HEK293 (cell line): ENCODE results near the gene SCAMP2.

Experiments
- KLF10 ChIP-seq: fragments of 450-650 bp; IDR thresholded peaks from 2 replicates; pipeline ENCODE4 v1.5.1; 2018; ENCODE audit warnings: missing biosample characterization, mild to moderate bottlenecking, missing genetic modification characterization
- KLF8 ChIP-seq: fragments of 450-650 bp; formaldehyde crosslinking; IDR thresholded peaks from 2 replicates; pipeline ENCODE4 v1.5.1; 2016; ENCODE audit warnings: missing biosample characterization, missing genetic modification characterization
- TCF7L2 ChIP-seq: IDR thresholded peaks from 2 replicates; pipeline ENCODE4 v1.6.1; 2011; ENCODE audit warnings: low read depth, mild to moderate bottlenecking, inconsistent platforms, low read length, moderate library complexity, borderline replicate concordance
- TRIM28 ChIP-seq: IDR thresholded peaks from 2 replicates; pipeline ENCODE4 v1.6.1; 2011; ENCODE audit warnings: low read length, control low read depth, borderline replicate concordance
- ZFHX2 ChIP-seq: fragments of 450-650 bp; formaldehyde crosslinking; conservative IDR thresholded peaks from 2 replicates; pipeline ENCODE4 v1.5.1; 2016; ENCODE audit warnings: missing biosample characterization, missing genetic modification characterization
- ZFP69B ChIP-seq: fragments of 450-650 bp; formaldehyde crosslinking; IDR thresholded peaks from 2 replicates; pipeline ENCODE4 v1.5.1; 2016; ENCODE audit warnings: missing biosample characterization, missing genetic modification characterization
- ZNF324 ChIP-seq: fragments of 450-650 bp; formaldehyde crosslinking; IDR thresholded peaks from 2 replicates; pipeline ENCODE4 v1.5.1; 2016; ENCODE audit warnings: missing biosample characterization, missing genetic modification characterization
- ZNF394 ChIP-seq: fragments of 450-650 bp; formaldehyde crosslinking; IDR thresholded peaks from 2 replicates; pipeline ENCODE4 v1.5.1; 2016; ENCODE audit warnings: missing biosample characterization, missing genetic modification characterization, mild to moderate bottlenecking, moderate library complexity, borderline replicate concordance
- ZNF777 ChIP-seq: fragments of 450-650 bp; formaldehyde crosslinking; IDR thresholded peaks from 2 replicates; pipeline ENCODE4 v1.5.1; 2017; ENCODE audit warnings: missing biosample characterization, missing genetic modification characterization, borderline replicate concordance
- ZNF837 ChIP-seq: fragments of 450-650 bp; formaldehyde crosslinking; IDR thresholded peaks from 2 replicates; pipeline ENCODE4 v1.5.1; 2016; ENCODE audit warnings: missing biosample characterization, missing genetic modification characterization
- TF ChIP-seq, protein P1 (sequence below): fragments of 450-650 bp; formaldehyde crosslinking; IDR thresholded peaks from 2 replicates; pipeline ENCODE4 v1.5.1; 2017; ENCODE audit warnings: missing biosample characterization, missing genetic modification characterization
- TF ChIP-seq, protein P2 (sequence below): fragments of 450-650 bp; formaldehyde crosslinking; IDR thresholded peaks from 2 replicates; pipeline ENCODE4 v1.5.1; 2016; ENCODE audit warnings: missing biosample characterization, missing genetic modification characterization
- TF ChIP-seq, protein P3 (sequence below): fragments of 450-650 bp; formaldehyde crosslinking; IDR thresholded peaks from 2 replicates; pipeline ENCODE4; 2016; ENCODE audit warnings: missing biosample characterization, missing genetic modification characterization
- TF ChIP-seq, protein P4 (sequence below): fragments of 450-650 bp; formaldehyde crosslinking; conservative IDR thresholded peaks from 2 replicates; pipeline ENCODE4 v1.5.1; 2016; ENCODE audit warnings: low read depth, missing biosample characterization, missing genetic modification characterization
- TF ChIP-seq, protein P5 (sequence below): fragments of 450-650 bp; formaldehyde crosslinking; IDR thresholded peaks from 2 replicates; pipeline ENCODE4 v1.5.1; 2016; ENCODE audit warnings: missing biosample characterization, missing genetic modification characterization
- TF ChIP-seq, protein P6 (sequence below): fragments of 450-650 bp; formaldehyde crosslinking; IDR thresholded peaks from 2 replicates; pipeline ENCODE4 v1.5.1; 2016; ENCODE audit warnings: missing biosample characterization, missing genetic modification characterization, borderline replicate concordance
- TF ChIP-seq, protein P7 (sequence below): fragments of 450-650 bp; formaldehyde crosslinking; IDR thresholded peaks from 2 replicates; pipeline ENCODE4 v1.5.1; 2016; ENCODE audit warnings: missing biosample characterization, missing genetic modification characterization

SCAMP2 gene

DNA sequence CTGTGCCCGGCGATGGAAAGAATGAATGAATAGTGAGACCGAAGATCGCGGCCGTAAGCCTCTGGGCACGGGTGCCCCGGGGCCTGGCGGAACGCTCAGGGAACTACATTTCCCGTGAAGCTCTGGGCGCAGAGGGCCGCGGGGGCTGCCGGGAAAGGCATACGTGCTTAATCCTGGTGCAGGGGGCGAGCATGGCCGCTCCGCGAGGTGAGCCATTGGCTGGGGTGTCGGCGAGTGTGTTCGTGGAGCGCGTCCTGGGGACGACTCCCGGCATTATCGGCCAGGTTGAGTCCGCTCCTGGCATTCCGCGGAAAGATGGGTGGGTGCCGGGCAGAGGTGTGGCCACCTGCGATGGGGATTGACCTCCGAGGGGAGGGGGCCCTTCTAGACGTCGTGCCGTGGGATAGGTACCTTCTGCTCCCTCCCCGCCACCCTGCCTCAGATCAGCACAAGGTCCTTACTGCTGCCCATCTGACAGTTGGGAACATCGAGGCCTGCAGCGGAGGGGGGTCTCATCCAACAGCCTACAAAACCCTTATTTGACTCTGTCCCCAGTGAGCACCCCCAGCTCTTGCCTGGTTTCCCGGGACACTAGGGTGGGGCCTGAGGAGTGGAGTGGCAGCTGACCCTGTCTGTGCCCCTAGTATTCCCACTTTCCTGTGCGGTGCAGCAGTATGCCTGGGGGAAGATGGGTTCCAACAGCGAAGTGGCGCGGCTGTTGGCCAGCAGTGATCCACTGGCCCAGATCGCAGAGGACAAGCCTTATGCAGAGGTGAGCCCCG lies 16.9 kb upstream of the SCAMP2 start, which contains the start of gene MPI (continued):
- TF ChIP-seq TCF7L2 (no peak), ZNF777 (tag by site-specific recombination) (no peak; the same call in 1 of the 2 replicates), ZFHX2 (tag by site-specific recombination) (peak; percentile 34), ZNF837 (peak; percentile 73; the same call in 1 of the 2 replicates), ZFP69B (tag by site-specific recombination) (peak; percentile 88), KLF10 (tag by site-specific recombination) (peak; percentile 51), TRIM28 (no peak), ZNF394 (peak; percentile 36; the same call in 1 of the 2 replicates), ZNF324 (peak; percentile 95), KLF8 (tag by site-specific recombination) (peak; percentile 92)
- TF ChIP-seq, protein P1, sequence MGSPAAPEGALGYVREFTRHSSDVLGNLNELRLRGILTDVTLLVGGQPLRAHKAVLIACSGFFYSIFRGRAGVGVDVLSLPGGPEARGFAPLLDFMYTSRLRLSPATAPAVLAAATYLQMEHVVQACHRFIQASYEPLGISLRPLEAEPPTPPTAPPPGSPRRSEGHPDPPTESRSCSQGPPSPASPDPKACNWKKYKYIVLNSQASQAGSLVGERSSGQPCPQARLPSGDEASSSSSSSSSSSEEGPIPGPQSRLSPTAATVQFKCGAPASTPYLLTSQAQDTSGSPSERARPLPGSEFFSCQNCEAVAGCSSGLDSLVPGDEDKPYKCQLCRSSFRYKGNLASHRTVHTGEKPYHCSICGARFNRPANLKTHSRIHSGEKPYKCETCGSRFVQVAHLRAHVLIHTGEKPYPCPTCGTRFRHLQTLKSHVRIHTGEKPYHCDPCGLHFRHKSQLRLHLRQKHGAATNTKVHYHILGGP (tag by site-specific recombination): no peak
- TF ChIP-seq, protein P2, sequence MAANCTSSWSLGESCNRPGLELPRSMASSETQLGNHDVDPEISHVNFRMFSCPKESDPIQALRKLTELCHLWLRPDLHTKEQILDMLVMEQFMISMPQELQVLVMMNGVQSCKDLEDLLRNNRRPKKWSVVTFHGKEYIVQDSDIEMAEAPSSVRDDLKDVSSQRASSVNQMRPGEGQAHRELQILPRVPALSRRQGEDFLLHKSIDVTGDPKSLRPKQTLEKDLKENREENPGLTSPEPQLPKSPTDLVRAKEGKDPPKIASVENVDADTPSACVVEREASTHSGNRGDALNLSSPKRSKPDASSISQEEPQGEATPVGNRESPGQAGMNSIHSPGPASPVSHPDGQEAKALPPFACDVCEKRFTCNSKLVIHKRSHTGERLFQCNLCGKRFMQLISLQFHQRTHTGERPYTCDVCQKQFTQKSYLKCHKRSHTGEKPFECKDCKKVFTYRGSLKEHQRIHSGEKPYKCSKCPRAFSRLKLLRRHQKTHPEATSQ (tag by site-specific recombination): peak; percentile 80; the same call in 1 of the 2 replicates
- TF ChIP-seq, protein P3, sequence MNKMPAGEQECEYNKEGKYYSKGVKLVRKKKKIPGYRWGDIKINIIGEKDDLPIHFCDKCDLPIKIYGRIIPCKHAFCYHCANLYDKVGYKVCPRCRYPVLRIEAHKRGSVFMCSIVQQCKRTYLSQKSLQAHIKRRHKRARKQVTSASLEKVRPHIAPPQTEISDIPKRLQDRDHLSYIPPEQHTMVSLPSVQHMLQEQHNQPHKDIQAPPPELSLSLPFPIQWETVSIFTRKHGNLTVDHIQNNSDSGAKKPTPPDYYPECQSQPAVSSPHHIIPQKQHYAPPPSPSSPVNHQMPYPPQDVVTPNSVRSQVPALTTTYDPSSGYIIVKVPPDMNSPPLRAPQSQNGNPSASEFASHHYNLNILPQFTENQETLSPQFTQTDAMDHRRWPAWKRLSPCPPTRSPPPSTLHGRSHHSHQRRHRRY: 0 out of 2 replicates have a peak, but pooled peaks have one; percentile 54
- TF ChIP-seq, protein P4, sequence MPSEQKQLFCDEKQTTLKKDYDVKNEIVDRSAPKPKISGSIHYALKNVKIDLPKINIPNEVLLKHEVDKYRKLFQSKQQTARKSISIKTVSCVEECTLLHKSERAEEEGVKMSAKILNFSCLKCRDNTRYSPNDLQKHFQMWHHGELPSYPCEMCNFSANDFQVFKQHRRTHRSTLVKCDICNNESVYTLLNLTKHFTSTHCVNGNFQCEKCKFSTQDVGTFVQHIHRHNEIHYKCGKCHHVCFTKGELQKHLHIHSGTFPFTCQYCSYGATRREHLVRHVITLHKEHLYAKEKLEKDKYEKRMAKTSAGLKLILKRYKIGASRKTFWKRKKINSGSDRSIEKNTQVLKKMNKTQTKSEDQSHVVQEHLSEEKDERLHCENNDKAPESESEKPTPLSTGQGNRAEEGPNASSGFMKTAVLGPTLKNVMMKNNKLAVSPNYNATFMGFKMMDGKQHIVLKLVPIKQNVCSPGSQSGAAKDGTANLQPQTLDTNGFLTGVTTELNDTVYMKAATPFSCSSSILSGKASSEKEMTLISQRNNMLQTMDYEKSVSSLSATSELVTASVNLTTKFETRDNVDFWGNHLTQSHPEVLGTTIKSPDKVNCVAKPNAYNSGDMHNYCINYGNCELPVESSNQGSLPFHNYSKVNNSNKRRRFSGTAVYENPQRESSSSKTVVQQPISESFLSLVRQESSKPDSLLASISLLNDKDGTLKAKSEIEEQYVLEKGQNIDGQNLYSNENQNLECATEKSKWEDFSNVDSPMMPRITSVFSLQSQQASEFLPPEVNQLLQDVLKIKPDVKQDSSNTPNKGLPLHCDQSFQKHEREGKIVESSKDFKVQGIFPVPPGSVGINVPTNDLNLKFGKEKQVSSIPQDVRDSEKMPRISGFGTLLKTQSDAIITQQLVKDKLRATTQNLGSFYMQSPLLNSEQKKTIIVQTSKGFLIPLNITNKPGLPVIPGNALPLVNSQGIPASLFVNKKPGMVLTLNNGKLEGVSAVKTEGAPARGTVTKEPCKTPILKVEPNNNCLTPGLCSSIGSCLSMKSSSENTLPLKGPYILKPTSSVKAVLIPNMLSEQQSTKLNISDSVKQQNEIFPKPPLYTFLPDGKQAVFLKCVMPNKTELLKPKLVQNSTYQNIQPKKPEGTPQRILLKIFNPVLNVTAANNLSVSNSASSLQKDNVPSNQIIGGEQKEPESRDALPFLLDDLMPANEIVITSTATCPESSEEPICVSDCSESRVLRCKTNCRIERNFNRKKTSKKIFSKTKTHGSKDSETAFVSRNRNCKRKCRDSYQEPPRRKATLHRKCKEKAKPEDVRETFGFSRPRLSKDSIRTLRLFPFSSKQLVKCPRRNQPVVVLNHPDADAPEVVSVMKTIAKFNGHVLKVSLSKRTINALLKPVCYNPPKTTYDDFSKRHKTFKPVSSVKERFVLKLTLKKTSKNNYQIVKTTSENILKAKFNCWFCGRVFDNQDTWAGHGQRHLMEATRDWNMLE (tag by site-specific recombination): no peak; the same call in 1 of the 2 replicates
- TF ChIP-seq, protein P5, sequence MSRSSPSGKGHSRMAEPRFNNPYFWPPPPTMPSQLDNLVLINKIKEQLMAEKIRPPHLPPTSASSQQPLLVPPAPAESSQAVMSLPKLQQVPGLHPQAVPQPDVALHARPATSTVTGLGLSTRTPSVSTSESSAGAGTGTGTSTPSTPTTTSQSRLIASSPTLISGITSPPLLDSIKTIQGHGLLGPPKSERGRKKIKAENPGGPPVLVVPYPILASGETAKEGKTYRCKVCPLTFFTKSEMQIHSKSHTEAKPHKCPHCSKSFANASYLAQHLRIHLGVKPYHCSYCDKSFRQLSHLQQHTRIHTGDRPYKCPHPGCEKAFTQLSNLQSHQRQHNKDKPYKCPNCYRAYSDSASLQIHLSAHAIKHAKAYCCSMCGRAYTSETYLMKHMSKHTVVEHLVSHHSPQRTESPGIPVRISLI: no peak
- TF ChIP-seq, protein P6, sequence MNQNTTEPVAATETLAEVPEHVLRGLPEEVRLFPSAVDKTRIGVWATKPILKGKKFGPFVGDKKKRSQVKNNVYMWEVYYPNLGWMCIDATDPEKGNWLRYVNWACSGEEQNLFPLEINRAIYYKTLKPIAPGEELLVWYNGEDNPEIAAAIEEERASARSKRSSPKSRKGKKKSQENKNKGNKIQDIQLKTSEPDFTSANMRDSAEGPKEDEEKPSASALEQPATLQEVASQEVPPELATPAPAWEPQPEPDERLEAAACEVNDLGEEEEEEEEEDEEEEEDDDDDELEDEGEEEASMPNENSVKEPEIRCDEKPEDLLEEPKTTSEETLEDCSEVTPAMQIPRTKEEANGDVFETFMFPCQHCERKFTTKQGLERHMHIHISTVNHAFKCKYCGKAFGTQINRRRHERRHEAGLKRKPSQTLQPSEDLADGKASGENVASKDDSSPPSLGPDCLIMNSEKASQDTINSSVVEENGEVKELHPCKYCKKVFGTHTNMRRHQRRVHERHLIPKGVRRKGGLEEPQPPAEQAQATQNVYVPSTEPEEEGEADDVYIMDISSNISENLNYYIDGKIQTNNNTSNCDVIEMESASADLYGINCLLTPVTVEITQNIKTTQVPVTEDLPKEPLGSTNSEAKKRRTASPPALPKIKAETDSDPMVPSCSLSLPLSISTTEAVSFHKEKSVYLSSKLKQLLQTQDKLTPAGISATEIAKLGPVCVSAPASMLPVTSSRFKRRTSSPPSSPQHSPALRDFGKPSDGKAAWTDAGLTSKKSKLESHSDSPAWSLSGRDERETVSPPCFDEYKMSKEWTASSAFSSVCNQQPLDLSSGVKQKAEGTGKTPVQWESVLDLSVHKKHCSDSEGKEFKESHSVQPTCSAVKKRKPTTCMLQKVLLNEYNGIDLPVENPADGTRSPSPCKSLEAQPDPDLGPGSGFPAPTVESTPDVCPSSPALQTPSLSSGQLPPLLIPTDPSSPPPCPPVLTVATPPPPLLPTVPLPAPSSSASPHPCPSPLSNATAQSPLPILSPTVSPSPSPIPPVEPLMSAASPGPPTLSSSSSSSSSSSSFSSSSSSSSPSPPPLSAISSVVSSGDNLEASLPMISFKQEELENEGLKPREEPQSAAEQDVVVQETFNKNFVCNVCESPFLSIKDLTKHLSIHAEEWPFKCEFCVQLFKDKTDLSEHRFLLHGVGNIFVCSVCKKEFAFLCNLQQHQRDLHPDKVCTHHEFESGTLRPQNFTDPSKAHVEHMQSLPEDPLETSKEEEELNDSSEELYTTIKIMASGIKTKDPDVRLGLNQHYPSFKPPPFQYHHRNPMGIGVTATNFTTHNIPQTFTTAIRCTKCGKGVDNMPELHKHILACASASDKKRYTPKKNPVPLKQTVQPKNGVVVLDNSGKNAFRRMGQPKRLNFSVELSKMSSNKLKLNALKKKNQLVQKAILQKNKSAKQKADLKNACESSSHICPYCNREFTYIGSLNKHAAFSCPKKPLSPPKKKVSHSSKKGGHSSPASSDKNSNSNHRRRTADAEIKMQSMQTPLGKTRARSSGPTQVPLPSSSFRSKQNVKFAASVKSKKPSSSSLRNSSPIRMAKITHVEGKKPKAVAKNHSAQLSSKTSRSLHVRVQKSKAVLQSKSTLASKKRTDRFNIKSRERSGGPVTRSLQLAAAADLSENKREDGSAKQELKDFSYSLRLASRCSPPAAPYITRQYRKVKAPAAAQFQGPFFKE: peak; percentile 98
- TF ChIP-seq, protein P7, sequence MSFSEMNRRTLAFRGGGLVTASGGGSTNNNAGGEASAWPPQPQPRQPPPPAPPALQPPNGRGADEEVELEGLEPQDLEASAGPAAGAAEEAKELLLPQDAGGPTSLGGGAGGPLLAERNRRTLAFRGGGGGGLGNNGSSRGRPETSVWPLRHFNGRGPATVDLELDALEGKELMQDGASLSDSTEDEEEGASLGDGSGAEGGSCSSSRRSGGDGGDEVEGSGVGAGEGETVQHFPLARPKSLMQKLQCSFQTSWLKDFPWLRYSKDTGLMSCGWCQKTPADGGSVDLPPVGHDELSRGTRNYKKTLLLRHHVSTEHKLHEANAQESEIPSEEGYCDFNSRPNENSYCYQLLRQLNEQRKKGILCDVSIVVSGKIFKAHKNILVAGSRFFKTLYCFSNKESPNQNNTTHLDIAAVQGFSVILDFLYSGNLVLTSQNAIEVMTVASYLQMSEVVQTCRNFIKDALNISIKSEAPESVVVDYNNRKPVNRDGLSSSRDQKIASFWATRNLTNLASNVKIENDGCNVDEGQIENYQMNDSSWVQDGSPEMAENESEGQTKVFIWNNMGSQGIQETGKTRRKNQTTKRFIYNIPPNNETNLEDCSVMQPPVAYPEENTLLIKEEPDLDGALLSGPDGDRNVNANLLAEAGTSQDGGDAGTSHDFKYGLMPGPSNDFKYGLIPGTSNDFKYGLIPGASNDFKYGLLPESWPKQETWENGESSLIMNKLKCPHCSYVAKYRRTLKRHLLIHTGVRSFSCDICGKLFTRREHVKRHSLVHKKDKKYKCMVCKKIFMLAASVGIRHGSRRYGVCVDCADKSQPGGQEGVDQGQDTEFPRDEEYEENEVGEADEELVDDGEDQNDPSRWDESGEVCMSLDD: peak; percentile 85
